Neural cell (in vitro differentiated cells): ENCODE measurements around the gene MIS12. TPM values are rescaled to one million over a fixed set of nuclear protein-coding genes. Genes with fewer than 3 reads are reported as not detected.

Experiments
- H2AFZ ChIP-seq: fragments of 200-600, 300-800 bp; sonication (generic), shearing (Covaris generic); 2 replicates; pipeline ENCODE4 v1.6.0; 2014; ENCODE audit warnings: low read depth, mild to moderate bottlenecking, antibody characterized with exemption, low read length, moderate library complexity
- H3F3A ChIP-seq: fragments of 200-600 bp; shearing (Covaris generic); 2 replicates; pipeline ENCODE4 v1.6.1; 2016; ENCODE audit warnings: mild to moderate bottlenecking, moderate library complexity, mixed read lengths, antibody characterized with exemption, low read length; ENCODE audit not compliant: insufficient read depth, poor library complexity, severe bottlenecking
- H3K27ac ChIP-seq: fragments of 200-600, 300-800 bp; sonication (generic), shearing (Covaris generic); 2 replicates; pipeline ENCODE4 v1.5.1; 2014; ENCODE audit warnings: mild to moderate bottlenecking, low read length, moderate library complexity
- H3K27me3 ChIP-seq: fragments of 300-800, 200-600 bp; sonication (generic), shearing (Covaris generic); 2 replicates; pipeline ENCODE4 v1.6.0; 2014; ENCODE audit warnings: mild to moderate bottlenecking, low read depth, low read length, moderate library complexity; ENCODE audit not compliant: insufficient read depth
- H3K36me3 ChIP-seq: fragments of 300-800, 200-600 bp; sonication (generic), shearing (Covaris generic); 2 replicates; pipeline ENCODE4 v1.5.1; 2014; ENCODE audit warnings: mild to moderate bottlenecking, antibody characterized with exemption, low read length, moderate library complexity; ENCODE audit not compliant: insufficient read depth
- H3K4me2 ChIP-seq: fragments of 300-800, 200-600 bp; sonication (generic), shearing (Covaris generic); 2 replicates; pipeline ENCODE4 v1.6.0; 2014; ENCODE audit warnings: mild to moderate bottlenecking, low read length
- H3K4me3 ChIP-seq: fragments of 300-800, 200-600 bp; sonication (generic), shearing (Covaris generic); 2 replicates; pipeline ENCODE4 v1.5.1; 2014; ENCODE audit warnings: mild to moderate bottlenecking, low read length, moderate library complexity
- H3K79me2 ChIP-seq: fragments of 200-600 bp; shearing (Covaris generic); replicated peaks from 2 replicates; pipeline ENCODE4 v1.6.0; 2014; ENCODE audit warnings: mild to moderate bottlenecking, low read length, moderate library complexity; ENCODE audit not compliant: insufficient read depth
- H3K9ac ChIP-seq: fragments of 300-800, 200-600 bp; sonication (generic), shearing (Covaris generic); 2 replicates; pipeline ENCODE4 v1.6.1; 2016; ENCODE audit warnings: mild to moderate bottlenecking, low read length, mixed read lengths
- H3K9me2 ChIP-seq: fragments of 200-600 bp; shearing (Covaris generic); 2 replicates; pipeline ENCODE4 v1.6.1; 2016; ENCODE audit warnings: mild to moderate bottlenecking, low read length, mixed read lengths; ENCODE audit not compliant: insufficient read depth
- H3K9me3 ChIP-seq: fragments of 200-600, 300-800 bp; sonication (generic), shearing (Covaris generic); 2 replicates; pipeline ENCODE4 v1.6.1; 2016; ENCODE audit warnings: mild to moderate bottlenecking, mixed run types, low read length, moderate library complexity, mixed read lengths
- H4K20me1 ChIP-seq: fragments of 200-600 bp; shearing (Covaris generic); 2 replicates; pipeline ENCODE4 v1.6.1; 2016; ENCODE audit warnings: mild to moderate bottlenecking, mixed run types; ENCODE audit not compliant: insufficient read depth
- EP300 ChIP-seq: fragments of 450-650 bp; conservative IDR thresholded peaks from 2 replicates; pipeline ENCODE4 v1.6.1; 2014; ENCODE audit warnings: antibody characterized with exemption, mild to moderate bottlenecking, moderate library complexity; ENCODE audit not compliant: poor library complexity, severe bottlenecking
- EZH2 ChIP-seq: fragments of 200-600, 300-800 bp; shearing (Covaris generic), sonication (generic); IDR thresholded peaks from 2 replicates; pipeline ENCODE4 v1.6.1; 2014; ENCODE audit warnings: antibody characterized with exemption, low read length, borderline replicate concordance, mild to moderate bottlenecking; ENCODE audit not compliant: insufficient read depth, poor library complexity, severe bottlenecking
- MXI1 ChIP-seq: fragments of 450-650 bp; conservative IDR thresholded peaks from 2 replicates; pipeline ENCODE4 v1.6.1; 2014; ENCODE audit warnings: antibody characterized with exemption, mild to moderate bottlenecking; ENCODE audit not compliant: poor library complexity, severe bottlenecking
- POLR2AphosphoS5 ChIP-seq: IDR thresholded peaks from 2 replicates; pipeline ENCODE4 v1.6.1; 2012
- RAD21 ChIP-seq: fragments of 450-650 bp; conservative IDR thresholded peaks from 2 replicates; pipeline ENCODE4 v1.6.1; 2014; ENCODE audit warnings: antibody characterized with exemption, mild to moderate bottlenecking, moderate library complexity
- SMC3 ChIP-seq: fragments of 450-650 bp; conservative IDR thresholded peaks from 2 replicates; pipeline ENCODE4 v1.6.1; 2014; ENCODE audit warnings: antibody characterized with exemption, mild to moderate bottlenecking, moderate library complexity; ENCODE audit not compliant: poor library complexity
- TAF1 ChIP-seq: IDR thresholded peaks from 2 replicates; pipeline ENCODE4 v1.6.1; 2012; ENCODE audit warnings: low read depth
- polyA plus RNA-seq: library from polyadenylated mRNA; depleted of rRNA; stranded (reverse); fragments of >200 nt; gene quantifications from 2 replicates; pipeline ENCODE4 v1.2.3, GENCODE V29; 2014
- TF ChIP-seq, protein P1 (sequence below): fragments of 450-650 bp; IDR thresholded peaks from 2 replicates; pipeline ENCODE4 v1.5.1; 2014; ENCODE audit warnings: antibody characterized with exemption, mild to moderate bottlenecking, moderate library complexity; ENCODE audit not compliant: poor library complexity, severe bottlenecking
- TF ChIP-seq, protein P2 (sequence below): IDR thresholded peaks from 2 replicates; pipeline ENCODE4 v1.6.1; 2012; ENCODE audit warnings: borderline replicate concordance

The MIS12 gene
- polyA plus RNA-seq, 1 donor from 2014 or later: 41.4 TPM

DNA sequence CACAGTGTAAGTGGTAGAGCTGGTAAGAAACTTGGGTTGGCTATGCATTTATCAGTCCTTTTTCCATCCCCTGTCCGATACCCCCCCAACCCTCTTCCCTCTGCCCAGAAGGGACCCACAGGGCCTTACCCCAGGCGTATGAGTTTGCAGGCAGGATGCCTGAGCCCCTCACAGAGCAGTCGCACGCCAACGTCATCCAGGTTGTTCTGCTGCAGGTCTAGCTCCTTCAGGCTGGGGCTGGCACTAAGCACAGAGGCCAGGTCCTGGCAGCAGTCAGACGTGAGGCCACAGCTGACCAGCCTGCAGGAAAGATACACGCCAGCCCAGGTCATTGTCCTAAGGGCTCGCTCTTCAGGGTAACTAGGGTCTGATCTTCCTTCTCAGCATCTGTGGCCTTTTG is 52.9 kb downstream of the MIS12 start:
- Histone ChIP-seq H3K9me3 (no peaks in the 10 kb centered on the region), H2AFZ (no peak overlapping the region), H3K36me3 (no peaks in the 10 kb centered on the region), H3K79me2 (no peaks in the 10 kb centered on the region), H3K27ac (no peak overlapping the region), H4K20me1 (no peaks in the 10 kb centered on the region), H3K9ac (no peak overlapping the region), H3F3A (no peaks in the 10 kb centered on the region), H3K4me3 (no peak overlapping the region), H3K9me2 (no peaks in the 10 kb centered on the region), H3K27me3 (no peaks in the 10 kb centered on the region), H3K4me2 (no peak overlapping the region)
- no peak for TF ChIP-seq EP300
- no peak for TF ChIP-seq POLR2AphosphoS5
- no peak for TF ChIP-seq TAF1
- TF ChIP-seq, protein P1, sequence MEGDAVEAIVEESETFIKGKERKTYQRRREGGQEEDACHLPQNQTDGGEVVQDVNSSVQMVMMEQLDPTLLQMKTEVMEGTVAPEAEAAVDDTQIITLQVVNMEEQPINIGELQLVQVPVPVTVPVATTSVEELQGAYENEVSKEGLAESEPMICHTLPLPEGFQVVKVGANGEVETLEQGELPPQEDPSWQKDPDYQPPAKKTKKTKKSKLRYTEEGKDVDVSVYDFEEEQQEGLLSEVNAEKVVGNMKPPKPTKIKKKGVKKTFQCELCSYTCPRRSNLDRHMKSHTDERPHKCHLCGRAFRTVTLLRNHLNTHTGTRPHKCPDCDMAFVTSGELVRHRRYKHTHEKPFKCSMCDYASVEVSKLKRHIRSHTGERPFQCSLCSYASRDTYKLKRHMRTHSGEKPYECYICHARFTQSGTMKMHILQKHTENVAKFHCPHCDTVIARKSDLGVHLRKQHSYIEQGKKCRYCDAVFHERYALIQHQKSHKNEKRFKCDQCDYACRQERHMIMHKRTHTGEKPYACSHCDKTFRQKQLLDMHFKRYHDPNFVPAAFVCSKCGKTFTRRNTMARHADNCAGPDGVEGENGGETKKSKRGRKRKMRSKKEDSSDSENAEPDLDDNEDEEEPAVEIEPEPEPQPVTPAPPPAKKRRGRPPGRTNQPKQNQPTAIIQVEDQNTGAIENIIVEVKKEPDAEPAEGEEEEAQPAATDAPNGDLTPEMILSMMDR: no peak
- TF ChIP-seq SMC3: no peak
- no peak for TF ChIP-seq EZH2
- TF ChIP-seq, protein P2, sequence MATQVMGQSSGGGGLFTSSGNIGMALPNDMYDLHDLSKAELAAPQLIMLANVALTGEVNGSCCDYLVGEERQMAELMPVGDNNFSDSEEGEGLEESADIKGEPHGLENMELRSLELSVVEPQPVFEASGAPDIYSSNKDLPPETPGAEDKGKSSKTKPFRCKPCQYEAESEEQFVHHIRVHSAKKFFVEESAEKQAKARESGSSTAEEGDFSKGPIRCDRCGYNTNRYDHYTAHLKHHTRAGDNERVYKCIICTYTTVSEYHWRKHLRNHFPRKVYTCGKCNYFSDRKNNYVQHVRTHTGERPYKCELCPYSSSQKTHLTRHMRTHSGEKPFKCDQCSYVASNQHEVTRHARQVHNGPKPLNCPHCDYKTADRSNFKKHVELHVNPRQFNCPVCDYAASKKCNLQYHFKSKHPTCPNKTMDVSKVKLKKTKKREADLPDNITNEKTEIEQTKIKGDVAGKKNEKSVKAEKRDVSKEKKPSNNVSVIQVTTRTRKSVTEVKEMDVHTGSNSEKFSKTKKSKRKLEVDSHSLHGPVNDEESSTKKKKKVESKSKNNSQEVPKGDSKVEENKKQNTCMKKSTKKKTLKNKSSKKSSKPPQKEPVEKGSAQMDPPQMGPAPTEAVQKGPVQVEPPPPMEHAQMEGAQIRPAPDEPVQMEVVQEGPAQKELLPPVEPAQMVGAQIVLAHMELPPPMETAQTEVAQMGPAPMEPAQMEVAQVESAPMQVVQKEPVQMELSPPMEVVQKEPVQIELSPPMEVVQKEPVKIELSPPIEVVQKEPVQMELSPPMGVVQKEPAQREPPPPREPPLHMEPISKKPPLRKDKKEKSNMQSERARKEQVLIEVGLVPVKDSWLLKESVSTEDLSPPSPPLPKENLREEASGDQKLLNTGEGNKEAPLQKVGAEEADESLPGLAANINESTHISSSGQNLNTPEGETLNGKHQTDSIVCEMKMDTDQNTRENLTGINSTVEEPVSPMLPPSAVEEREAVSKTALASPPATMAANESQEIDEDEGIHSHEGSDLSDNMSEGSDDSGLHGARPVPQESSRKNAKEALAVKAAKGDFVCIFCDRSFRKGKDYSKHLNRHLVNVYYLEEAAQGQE: no peak
- no peak for TF ChIP-seq RAD21
- TF ChIP-seq MXI1: no peak

DNA sequence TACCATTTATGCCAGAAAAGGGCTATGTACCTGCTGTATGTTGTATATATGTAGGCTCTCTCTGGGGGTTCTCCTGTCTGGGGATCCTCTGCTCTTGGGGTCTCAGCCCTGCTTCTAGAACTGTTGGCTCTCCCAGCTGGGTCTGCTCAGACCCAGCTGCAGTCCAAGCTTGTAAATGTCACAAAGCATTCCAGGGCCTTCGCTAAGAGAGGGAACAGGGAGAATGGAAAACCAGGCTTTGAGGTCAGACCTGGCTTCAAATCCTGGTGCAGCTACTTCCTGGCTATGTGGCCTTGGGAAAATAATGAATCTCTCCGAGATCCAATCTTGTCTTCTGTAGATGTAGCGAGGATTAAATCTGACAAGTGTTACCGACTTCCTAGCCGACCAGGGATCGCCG is 54.0 kb downstream of the MIS12 start:
- H3K4me2 ChIP-seq: no peak overlapping the region
- no peaks in the 10 kb centered on the region for H4K20me1 ChIP-seq
- no peak overlapping the region for H3K9ac ChIP-seq
- H3K9me2 ChIP-seq: no peaks in the 10 kb centered on the region
- no peaks in the 10 kb centered on the region for H3K79me2 ChIP-seq
- no peak overlapping the region for H3K27ac ChIP-seq
- H2AFZ ChIP-seq: no peak overlapping the region
- no peaks in the 10 kb centered on the region for H3K9me3 ChIP-seq
- no peaks in the 10 kb centered on the region for H3K27me3 ChIP-seq
- no peaks in the 10 kb centered on the region for H3K36me3 ChIP-seq
- TF ChIP-seq, protein P2: no peak
- TF ChIP-seq MXI1 (no peak), EZH2 (no peak), EP300 (no peak), RAD21 (no peak), TAF1 (no peak), POLR2AphosphoS5 (no peak), SMC3 (no peak)
- TF ChIP-seq, protein P1: no peak
- H3F3A ChIP-seq: no peaks in the 10 kb centered on the region
- no peak overlapping the region for H3K4me3 ChIP-seq
